LNCaP clone FGC (cell line): ENCODE measurements around the gene NFS1.

Experiments
- DNase-seq: peaks from one replicate; pipeline ENCODE4 v3.0.0-alpha.2; 2011; ENCODE audit warnings: low read depth
- H3K4me3 ChIP-seq: 2 replicates; pipeline ENCODE4 v1.5.1; 2011; ENCODE audit warnings: mild to moderate bottlenecking, low read depth, low read length, control low read depth
- CTCF ChIP-seq: IDR thresholded peaks from 2 replicates; pipeline ENCODE4 v1.5.1; 2012; ENCODE audit warnings: mild to moderate bottlenecking; ENCODE audit not compliant: control insufficient read depth, insufficient read depth; ENCODE audit errors: extremely low read depth

NFS1 gene

GRCh38 chr20:35632539-35633115 is 66.5 kb downstream of the NFS1 start:
- no peak overlapping the region for H3K4me3 ChIP-seq
- DNase-seq = no peak
- no peak for TF ChIP-seq CTCF

- H3K4me3 ChIP-seq = no peak overlapping the region
- TF ChIP-seq CTCF = no peak
- DNase-seq = no peak
Observed at GRCh38 chr20:35630636-35631035, 68.5 kb downstream of the NFS1 start.

GRCh38 chr20:35629427-35630145 is 69.6 kb downstream of the NFS1 start:
- no peak for DNase-seq
- no peak for TF ChIP-seq CTCF
- H3K4me3 ChIP-seq = no peak overlapping the region

- no peak overlapping the region for H3K4me3 ChIP-seq
- DNase-seq = no peak
- no peak for TF ChIP-seq CTCF
Observed at GRCh38 chr20:35627121-35627520, 72.0 kb downstream of the NFS1 start.

- DNase-seq = no peak
- no peak overlapping the region for H3K4me3 ChIP-seq
- TF ChIP-seq CTCF = no peak
Observed at GRCh38 chr20:35626386-35627001, 72.7 kb downstream of the NFS1 start.

GRCh38 chr20:35625584-35626385 is 73.4 kb downstream of the NFS1 start:
- H3K4me3 ChIP-seq = no peak overlapping the region
- no peak for DNase-seq
- no peak for TF ChIP-seq CTCF
